HG03439 (cell line): ENCODE measurements around the gene PTPRU.
"Not testable (repeated sequence)": the region's sequence is repeated elsewhere in the genome, so short reads cannot be mapped to it uniquely, and the experiment has no call there.

ENCODE experiments used
- ATAC-seq: cut with Tn5 transposase; IDR thresholded peaks from one replicate; pipeline ENCODE4 v1.9.1; 2021; ENCODE audit warnings: mild to moderate bottlenecking, moderate library complexity; ENCODE audit not compliant: unreplicated experiment

PTPRU gene

DNA sequence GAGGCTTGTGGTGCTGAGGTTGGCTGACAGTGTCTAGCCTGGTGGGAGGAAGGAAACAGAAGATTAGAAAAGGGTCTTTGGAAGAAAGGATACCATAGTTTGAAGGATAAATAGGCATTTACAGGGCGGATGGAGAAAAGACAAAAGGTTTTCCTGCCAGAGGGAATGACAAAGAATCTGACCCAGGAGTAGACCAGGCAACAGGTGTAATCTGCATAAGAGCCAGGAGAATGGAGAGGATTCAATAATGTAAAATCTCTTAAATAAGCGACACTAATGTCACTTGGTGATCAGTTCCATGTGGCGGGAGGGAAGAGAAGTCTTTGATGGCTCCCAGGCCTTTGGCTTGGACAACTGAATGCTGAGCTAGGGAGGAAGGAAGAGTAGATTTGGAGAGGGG is 15.0 kb upstream of the PTPRU start:
- no peak for ATAC-seq

DNA sequence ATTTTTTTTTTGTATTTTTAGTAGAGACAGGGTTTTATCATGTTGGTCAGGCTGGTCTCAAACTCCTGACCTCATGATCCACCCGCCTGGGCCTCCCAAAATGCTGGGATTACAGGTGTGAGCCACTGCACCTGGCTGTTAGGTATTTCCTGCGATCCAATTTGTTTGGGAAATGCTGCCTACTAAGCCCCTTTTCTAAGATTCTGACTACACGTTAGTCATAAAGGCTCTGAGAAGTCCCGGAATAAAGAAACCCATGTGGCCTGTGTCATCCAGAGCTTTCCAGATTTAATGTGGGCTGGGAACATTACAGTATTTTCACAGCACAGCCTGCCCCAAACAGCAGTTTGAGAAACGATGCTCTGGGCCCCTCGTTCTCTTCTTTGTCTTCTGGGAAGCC is 14.1 kb upstream of the PTPRU start:
- ATAC-seq = not testable (repeated sequence)

DNA sequence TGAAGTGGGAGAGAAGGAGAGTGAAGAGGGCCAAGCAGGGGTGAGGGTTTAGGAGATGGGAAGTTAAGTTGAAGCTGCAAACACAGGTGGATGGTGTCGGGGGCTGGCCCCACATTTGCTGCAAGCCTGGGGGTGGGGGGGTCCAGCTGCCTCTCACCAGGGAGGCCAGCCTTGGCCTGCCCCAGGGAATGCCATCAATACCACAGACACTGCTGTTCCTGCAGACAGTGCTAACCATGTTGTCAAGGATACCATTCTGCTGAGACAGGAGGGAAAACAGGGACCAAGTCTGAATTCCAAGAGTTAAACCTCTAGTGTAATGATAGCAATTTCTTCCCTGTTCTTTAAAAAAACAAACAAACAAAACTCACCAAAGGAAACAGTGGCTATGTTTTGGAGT is 13.6 kb upstream of the PTPRU start:
- no peak for ATAC-seq

DNA sequence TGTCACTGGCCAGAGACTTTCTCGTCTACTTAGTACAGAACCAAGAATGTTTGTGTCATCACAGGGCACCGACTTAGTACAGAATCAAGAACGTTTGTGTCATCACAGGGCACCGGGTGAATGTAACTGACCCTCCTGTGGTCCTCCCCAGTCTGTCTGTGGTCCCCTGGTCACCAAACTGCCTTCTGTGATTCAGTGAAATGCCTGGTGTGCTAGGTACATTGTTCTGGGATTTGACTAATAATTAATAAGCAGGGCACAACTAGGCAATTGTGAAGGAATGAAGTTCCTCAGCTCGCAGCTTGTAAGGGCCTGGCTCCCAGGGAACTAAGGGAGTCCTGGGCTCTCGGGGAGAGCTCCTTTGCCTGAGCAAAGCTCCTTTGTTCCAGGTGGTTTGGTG is 12.8 kb upstream of the PTPRU start:
- ATAC-seq = no peak

DNA sequence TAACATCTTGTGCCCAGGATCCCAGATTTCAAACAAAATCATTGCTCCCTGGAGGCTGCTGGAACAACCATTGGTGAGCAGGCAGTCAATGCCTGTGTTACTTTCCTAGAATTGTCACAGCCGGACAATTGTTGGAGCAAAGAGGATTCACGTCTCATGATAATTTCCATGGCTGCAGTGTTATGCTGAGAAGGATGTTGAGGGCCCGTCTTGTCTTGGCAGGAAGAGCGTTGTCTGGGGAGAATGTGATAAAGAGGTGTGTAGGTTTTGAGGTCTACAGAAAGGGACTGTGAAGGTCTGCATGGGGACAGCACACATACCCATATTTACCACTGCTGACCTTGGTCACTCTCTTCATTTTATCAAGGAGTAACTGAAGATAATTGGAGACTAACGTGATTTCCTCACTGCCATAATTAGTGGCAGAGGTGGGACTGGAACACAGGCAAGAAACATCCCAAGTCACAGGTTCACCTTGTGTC is 11.9 kb upstream of the PTPRU start:
- no peak for ATAC-seq

DNA sequence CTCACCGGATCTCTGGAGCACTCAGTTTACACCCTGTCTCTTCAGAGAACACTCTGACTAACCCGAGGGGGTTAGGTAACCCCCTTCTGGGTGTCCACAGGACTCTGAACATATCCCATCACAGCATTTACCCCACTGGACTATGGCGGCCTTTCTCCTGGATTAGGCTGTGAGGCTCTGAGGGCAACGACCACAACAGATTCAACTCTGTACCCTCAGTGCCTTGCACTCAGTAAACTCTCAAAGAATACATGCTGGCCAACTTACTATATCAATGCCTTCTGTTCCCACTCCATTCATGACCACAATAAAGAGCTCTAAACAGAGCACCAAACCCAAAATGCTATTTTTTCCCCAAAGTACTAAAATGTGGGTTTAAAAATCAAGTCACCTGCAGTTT is 11.0 kb upstream of the PTPRU start:
- ATAC-seq = no peak

DNA sequence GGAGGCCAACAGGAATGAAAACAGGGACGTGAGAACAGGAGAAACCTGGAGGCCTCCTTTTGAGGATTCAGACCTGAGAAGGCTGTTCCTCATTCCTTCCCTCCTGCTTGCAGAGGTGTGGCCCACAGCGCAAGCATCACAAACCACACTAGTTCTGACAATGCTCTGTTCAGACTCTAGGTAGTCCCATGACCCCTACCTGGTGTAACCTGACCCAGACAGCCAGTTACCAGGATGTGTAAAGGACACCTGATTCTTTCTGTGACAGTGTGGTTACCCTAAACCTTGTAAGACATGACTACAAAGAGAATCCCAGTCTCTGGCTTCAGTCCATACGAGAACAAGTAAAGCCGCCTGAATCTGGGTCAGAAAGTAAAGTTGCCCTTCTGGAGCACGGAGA is 8.8 kb upstream of the PTPRU start:
- no peak for ATAC-seq

DNA sequence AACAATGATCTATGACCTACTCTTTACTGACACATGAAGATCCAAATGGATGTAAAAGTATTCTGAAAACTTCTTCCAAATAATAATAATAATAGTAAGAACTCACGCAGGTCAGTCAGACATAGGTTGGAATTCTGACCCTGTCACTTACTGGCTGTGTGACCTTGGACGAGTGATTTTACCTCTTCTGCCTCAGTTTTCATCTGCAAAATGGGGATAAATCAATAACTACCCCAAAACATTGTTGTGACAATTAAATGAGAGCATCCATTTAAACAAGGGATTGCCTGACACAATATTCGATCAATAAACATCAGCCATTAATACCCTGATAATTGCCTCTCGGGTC is 6.1 kb upstream of the PTPRU start:
- ATAC-seq = peak; percentile 5

DNA sequence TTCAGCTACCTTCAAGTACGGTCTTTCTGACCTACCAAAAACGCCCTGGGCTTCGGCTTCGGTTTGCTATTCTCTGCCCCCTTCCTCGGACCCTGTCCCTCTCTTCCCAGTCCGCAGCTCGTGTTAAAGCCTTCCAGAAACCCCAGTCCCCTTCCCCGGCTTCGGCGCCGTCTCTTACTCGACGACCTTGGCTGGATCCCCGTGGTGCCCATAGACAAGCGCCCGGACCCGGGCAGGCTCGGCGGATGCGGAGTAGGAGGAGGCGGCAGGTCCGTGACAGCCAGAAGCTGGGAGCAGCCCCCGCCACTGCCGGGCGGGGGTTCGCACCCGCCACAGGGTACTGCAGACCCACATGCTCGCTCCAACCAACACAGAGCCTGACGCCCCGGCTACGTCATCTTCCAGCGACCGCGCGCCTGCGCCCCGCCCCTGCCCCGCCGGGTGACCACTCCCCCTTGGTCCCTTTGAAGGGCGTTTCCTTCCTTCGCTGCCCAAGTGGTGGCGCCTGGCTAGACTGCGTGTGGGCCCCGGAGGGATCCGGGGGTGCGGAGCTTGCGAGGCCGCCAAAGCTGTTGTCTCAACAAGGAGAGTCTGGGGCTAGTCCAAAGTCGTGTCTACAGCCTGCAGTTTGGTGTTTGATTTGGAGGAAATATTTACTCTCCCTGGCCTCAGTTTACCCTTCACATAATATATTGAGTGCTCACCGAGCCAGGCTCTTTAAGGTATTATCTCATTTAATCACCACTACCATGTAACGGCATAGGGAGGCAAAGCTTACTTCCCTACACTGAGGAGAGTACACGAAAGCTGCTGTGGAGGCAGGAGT is 5.6 kb upstream of the PTPRU start, which contains the start of gene MECR:
Gene MECR, minus strand, starts transcription at position 382 of the 826 bp plus-strand sequence. Its CDS starts 28 bp downstream, at position 354.
- ATAC-seq = peak; percentile 89

DNA sequence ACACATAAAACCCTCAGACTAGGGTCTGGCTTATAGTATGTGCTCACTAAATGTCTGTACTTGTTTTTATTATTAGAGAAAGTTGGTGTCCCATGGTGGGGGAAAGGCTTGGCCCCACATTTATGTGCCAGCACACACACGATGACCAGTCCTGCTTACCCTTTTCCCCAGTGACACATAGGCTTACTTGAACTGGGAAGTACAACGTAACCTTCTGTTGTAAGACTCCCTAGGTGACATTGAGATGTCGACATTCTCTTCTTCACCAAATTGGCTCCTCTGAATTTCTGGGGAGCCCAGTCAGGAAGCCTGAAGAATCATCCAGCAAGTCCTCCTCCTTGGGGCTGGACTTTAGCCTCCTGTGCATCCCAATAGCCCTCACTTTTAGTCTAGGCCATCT is 3.9 kb upstream of the PTPRU start:
- ATAC-seq = no peak

DNA sequence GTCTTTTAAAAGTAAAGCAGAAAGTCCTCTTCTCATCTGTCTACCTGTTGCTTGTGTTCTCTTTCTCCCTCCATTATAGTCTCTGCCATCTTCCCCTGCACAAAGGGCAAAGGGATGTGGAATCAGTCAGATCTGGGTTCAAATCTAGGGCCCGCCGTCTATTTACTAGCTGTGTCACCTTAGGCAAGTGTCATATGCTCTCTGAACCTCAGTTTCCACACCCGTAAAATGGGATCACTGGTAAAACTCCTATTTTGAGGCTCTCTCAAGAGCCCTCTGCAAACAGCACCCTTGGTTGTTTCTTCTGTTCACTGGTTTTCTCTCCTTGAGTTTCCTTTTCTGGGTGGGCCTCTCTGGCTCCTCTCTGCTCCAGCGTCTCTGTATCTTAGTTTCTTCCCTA is 2.6 kb upstream of the PTPRU start:
- no peak for ATAC-seq

DNA sequence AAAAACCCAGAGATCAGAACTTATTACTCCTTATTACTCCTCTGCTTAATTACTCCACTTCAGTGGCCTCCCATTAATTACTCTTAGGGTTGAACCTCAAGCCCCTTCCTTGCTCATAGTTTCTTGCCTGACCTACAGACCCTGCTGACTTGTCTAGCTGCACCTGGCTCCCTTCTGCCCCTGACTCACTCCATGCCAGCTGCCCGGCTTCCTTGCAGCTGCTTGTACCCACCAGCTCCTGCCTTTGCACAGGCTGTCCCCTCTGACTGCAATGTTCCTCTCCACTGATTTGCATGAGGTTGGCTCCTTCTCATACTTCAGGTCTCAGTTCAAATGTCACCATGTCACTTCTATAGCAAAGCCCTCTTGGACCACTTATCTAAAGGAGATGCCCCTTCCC is 1.9 kb upstream of the PTPRU start:
- ATAC-seq = no peak

DNA sequence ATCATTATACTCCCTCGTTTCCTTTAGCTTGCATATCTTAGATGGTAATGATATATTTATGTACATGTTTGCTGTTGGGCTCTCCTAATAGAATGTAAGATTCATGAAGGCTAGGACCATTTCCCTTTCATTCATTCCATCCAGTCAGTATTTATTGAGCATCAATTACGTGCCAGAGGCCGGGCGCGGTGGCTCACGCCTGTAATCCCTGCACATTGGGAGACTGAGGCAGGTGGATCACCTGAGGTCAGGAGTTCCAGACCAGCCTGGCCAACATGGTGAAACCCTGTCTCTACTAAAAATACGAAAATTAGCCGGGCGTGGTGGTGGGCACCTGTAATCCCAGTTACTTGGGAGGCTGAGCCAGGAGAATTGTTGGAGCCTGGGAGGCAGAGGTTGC is 1.4 kb upstream of the PTPRU start:
- ATAC-seq = not testable (repeated sequence)

DNA sequence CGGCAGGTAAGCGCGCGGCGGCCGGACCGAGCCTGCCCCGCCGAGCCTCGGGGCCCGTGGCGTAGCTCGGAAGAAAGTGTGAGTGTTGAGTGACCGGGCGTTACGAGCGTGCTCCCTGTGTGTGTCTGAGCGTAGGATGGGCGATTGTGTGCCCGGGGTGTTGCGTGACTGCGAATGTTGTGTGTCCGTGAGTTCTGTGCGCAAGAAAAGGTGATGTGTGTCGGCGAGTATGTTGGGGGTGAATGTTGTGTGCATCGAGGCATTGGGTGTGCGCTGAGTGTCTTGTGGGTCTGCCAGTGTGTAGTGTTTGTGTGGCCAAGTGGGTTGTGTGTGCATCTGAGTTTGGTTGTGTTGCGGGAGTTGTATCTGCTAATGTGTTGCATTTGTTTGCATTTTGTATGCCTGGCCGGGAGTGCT is 398 bp downstream of the PTPRU start:
- ATAC-seq = no peak

DNA sequence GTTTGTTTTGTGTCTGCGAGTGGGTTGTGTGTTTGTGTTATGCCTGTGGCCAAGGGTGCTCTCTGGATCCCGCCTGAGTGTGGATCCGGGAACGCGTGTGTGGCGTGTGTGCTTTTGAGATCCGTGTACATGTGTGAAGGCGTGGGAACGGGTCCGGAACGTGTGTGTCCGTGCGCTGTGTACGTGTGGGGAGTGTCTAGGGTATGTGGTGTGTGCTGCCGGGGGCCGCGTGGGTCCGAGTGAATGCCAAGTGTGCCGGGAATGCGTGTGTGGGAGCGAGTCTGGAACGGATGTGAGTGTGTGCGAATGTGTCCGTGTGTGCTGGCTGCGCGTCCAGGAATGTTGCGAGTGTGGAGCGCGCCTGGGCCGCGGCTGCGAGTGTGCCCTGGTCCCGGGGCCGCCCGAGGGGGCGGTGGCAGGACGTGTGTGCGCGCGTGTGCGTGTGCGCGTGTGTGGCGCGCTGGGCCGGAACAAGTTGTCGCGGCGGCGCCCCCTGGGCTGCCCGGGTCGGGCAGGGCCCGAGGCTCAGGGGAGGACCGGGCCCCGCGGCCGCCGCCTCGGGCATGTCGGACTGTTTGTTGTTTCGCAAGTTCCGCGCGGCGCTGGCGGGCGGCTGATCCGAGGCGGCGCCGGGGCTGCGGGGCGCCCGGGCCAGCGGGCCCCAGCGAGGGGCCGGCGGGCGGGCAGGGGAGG is 953 bp downstream of the PTPRU start:
- ATAC-seq = no peak

DNA sequence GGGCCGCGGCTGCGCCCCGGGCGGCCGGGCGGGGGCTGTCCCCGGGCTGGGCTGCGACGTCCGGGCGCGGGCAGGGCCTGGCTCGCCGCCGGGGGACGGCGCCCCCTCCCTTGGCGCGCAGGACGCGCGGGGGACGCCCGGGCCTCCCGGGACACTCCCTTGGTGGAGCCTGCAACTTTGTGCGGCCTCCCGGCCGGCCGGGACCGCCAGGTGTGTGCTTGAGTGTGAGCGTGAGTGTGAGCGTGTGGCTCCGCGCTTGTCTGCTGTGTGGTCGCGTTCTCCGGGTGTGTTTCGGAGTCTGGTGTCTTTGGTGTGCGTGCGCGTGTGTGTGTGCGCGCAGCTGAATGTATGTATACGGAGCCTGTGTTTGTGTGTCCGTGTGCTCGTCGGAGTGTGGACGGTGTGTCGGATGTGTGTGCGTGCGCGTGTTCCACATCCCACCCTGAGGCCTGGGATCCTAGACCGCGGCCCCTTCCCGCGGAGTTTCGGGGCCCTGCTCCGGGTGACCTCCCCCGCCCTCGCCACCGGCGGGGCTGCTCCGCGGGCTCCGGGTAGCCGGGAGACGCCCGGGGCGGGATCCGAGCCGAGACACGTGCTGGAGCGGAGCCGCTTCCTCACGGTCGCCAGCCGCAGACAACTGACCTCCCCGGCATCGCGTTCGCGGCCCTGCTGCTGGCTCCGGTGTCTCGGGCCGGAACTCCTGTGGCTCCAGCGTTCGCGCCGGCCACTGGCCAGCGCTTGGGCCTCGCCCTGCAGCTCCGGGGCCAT is 1.7 kb downstream of the PTPRU start:
- ATAC-seq = no peak

DNA sequence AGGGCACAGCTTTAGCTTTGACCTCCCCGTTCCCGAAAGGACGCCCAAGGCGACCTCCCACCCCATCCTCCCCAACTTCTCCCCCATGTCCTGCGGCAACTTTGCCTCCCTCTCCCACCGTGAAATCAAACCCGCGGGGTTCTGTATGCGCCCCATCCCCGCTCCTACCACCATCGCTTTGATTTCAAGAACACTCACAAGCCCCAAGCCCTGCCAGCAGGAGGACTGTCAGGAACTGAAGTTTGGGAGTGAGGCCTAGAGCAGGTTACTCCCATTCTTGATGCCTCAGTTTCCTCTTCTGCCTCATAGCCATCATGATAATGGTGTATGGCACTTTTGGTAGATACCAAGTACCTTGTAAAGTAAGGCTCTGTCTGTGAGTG is 2.3 kb downstream of the PTPRU start:
- ATAC-seq = no peak

DNA sequence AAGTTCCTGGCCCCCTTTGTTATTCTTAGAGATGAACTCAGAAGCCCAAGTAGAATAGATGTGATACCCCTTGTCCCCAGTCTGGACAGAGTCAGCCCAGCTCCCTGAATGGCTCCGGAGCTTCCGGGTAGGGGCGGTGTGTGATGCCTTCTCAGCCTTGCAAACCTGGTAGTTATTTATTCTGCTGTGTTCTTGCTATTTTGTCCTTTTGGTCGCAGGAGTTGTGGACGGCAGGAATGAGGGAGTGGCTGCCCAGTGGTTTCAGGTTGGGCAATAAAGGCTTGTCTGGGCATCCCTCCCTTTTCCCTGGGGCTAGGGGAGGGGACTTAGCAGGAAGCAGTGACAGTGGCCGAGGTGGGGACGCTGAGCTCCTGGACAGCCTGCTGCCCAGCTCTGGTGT is 2.8 kb downstream of the PTPRU start:
- no peak for ATAC-seq

DNA sequence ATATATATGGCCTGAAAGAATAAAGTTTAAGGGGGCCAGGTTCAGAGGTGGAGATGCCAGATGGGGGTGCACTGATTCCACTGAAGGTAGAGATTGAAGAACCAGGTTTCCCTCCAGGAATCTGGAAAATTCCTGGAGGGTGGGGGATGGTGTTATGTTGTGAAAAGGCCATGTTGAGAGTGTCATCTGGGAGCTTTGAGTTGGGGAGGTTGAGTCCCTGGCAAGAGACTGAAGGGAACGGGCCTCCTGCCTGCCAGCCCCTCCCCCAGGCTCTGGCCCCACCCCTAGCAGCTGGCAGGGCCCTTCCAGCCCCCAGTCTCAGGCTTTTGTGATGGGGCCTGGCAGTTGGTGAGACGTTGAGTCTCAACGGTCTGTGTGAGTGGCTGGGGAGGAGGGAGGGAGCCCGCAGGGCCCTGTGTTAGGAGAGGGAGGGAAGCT is 4.1 kb downstream of the PTPRU start:
- no peak for ATAC-seq

DNA sequence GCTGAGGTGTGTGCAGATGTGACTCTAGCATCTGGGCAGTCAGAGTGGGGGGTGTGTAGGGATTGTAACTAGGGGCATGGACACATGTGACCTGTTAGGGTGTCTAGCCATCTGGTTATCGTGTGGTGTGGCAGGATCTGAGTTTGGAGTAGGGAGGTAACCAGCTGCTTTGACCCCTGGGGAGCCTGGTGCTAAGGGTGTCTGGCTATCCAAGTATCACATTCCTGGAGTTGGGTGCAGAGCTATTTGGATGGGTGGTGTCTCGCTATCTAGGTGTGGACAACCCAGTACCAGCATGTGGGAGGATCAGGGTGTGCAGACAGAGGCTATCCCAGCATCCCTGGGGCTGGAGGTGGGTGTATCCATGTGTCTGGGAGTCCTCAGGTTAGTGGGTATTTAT is 4.7 kb downstream of the PTPRU start:
- ATAC-seq = no peak

DNA sequence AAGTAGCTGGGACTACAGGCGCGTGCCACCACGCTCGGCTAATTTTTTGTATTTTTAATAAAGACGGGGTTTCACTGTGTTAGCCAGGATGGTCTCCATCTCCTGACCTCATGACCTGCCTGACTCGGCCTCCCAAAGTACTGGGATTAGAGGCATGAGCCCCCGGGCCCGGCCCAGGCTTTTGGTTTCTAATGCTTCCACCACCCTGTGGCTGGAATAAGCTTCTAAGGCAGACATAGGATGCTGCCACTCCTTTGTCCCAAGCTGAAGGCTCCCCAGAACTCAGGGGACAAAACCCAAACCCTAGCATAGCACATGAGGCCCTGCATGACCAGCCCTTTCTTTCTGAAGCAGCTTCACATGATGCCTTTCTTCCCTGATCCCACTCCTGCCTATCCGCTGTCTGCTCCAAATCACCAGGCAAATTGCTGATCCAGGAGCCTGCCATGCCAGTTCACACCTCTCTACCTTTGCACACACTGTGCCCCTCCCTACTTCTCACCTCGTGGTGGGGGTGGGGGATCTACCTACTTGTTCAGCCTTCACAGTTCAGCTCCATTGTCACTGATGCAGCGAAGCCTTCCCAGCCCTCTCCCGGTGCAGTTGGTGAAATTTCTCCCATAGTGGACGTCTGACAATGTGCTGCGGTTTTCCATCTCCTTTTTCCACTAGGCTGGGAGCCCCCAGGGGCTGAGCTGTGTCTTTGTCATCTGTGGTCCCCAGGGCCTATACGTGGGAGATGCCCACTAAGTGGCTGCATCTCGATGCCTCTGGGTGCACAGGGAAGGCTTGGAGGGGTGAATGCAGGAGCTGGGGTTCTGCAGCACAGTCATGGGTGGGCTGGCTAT is 6.9 kb downstream of the PTPRU start:
- ATAC-seq = no peak
